OCI-LY7 (cell line): Measurements from ENCODE around the gene KNSTRN.

ENCODE experiments used
- EZH2phosphoT487 ChIP-seq: fragments of 200-600 bp; sonication (generic); IDR thresholded peaks from 2 replicates; pipeline ENCODE4 v1.6.1; 2018; ENCODE audit warnings: low read depth, borderline replicate concordance, mild to moderate bottlenecking, mixed run types, antibody characterized with exemption, low read length, moderate library complexity, mixed read lengths
- TF ChIP-seq, protein P1 (sequence below): fragments of 200-600 bp; sonication (generic); conservative IDR thresholded peaks from 2 replicates; pipeline ENCODE4 v1.5.1; 2014; ENCODE audit warnings: mild to moderate bottlenecking, antibody characterized with exemption, low read length, moderate library complexity, mixed read lengths

- TF ChIP-seq, protein P1, sequence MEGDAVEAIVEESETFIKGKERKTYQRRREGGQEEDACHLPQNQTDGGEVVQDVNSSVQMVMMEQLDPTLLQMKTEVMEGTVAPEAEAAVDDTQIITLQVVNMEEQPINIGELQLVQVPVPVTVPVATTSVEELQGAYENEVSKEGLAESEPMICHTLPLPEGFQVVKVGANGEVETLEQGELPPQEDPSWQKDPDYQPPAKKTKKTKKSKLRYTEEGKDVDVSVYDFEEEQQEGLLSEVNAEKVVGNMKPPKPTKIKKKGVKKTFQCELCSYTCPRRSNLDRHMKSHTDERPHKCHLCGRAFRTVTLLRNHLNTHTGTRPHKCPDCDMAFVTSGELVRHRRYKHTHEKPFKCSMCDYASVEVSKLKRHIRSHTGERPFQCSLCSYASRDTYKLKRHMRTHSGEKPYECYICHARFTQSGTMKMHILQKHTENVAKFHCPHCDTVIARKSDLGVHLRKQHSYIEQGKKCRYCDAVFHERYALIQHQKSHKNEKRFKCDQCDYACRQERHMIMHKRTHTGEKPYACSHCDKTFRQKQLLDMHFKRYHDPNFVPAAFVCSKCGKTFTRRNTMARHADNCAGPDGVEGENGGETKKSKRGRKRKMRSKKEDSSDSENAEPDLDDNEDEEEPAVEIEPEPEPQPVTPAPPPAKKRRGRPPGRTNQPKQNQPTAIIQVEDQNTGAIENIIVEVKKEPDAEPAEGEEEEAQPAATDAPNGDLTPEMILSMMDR = no peak
- TF ChIP-seq EZH2phosphoT487 = no peak
These were observed 59.3 kb downstream of the KNSTRN start for GRCh38 chr15:40441565-40442531.
